Lung (tissue), 16 donors: ENCODE results near the gene NCAPG2. TPM values are rescaled to one million over a fixed set of nuclear protein-coding genes. Genes with fewer than 3 reads are reported as not detected.
A peak's percentile ranks its signal among the peaks of the same experiment; 100 is the strongest.

Experiments
- ATAC-seq: fragments of 200-7000 bp; cut with Tn5 transposase; one replicate; pipeline ENCODE4 v1.9.1; 2020; ENCODE audit warnings: moderate number of reproducible peaks; ENCODE audit not compliant: insufficient read depth, low FRiP score
- DNase-seq, 3 donors: peaks; one replicate each; pipeline ENCODE4 v3.0.0-alpha.2; 2013 to 2017
- H3K27ac ChIP-seq, 2 donors: one replicate each; pipeline ENCODE4 v1.5.1; 2013; ENCODE audit warnings: mild to moderate bottlenecking in 2 of 2, moderate library complexity in 2 of 2, control low read depth in 1 of 2, inconsistent platforms in 1 of 2, low read depth in 1 of 2, low read length in 1 of 2
- H3K27me3 ChIP-seq, 3 donors: one replicate each; pipeline ENCODE4 v1.5.1; 2013; ENCODE audit warnings: low read length in 2 of 3; ENCODE audit not compliant: control insufficient read depth in 3 of 3, insufficient read depth in 3 of 3
- H3K36me3 ChIP-seq, 4 donors: one replicate each; pipeline ENCODE4 v1.5.1; 2013; ENCODE audit warnings: low read length in 4 of 4, mild to moderate bottlenecking in 1 of 4, moderate library complexity in 1 of 4; ENCODE audit not compliant: control insufficient read depth in 4 of 4, insufficient read depth in 4 of 4
- H3K4me1 ChIP-seq, 5 donors: one replicate each; pipeline ENCODE4 v1.5.1; 2013; ENCODE audit warnings: low read length in 5 of 5, mild to moderate bottlenecking in 2 of 5, moderate library complexity in 1 of 5; ENCODE audit not compliant: control insufficient read depth in 5 of 5, insufficient read depth in 5 of 5
- H3K4me3 ChIP-seq: one replicate; pipeline ENCODE4 v1.5.1; 2013; ENCODE audit warnings: mild to moderate bottlenecking, control low read depth, moderate library complexity
- H3K9ac ChIP-seq, 2 donors: one replicate each; pipeline ENCODE4 v1.5.1; 2013; ENCODE audit warnings: low read length in 2 of 2, control low read depth in 1 of 2; ENCODE audit not compliant: insufficient read depth in 1 of 2
- H3K9me3 ChIP-seq, 4 donors: one replicate each; pipeline ENCODE4 v1.5.1; 2013; ENCODE audit warnings: low read length in 3 of 4, mild to moderate bottlenecking in 1 of 4, moderate library complexity in 1 of 4; ENCODE audit not compliant: control insufficient read depth in 4 of 4, insufficient read depth in 3 of 4
- CTCF ChIP-seq: IDR thresholded peaks from 2 replicates; pipeline ENCODE4 v1.5.1; 2012; ENCODE audit warnings: mild to moderate bottlenecking; ENCODE audit errors: control extremely low read depth, extremely low read depth
- WGBS, 2 donors: extraction: QIAGEN DNeasy Blood & Tissue Kit; methylation state at CpG; one replicate each; pipeline ENCODE4 v1.1.7; 2013; 5-methylcytosine and 5-hydroxymethylcytosine counted together
- long read RNA-seq, 5 donors: transcript quantifications; one replicate each; lab custom pipeline, GENCODE V29; 2026
- polyA plus RNA-seq, 2 donors: library from polyadenylated mRNA; stranded (reverse); fragments of 200-250 nt; gene quantifications; one replicate each; pipeline ENCODE4 v1.2.1, GENCODE V29; 2013
- total RNA-seq, 2 donors: library from RNA; depleted of rRNA in 1 of 2; stranded (reverse); fragments of >200 nt in 1 of 2; gene quantifications; one replicate each; pipeline ENCODE4 v1.2.1, GENCODE V29; 2014 to 2021
- donor health status: control.
- donor health status: control.
- donor health status: Bipolar disorder and iron deficiency.
- donor health status: healthy.
- donor health status: DM: yes; HTN: yes; CAD: no.

The NCAPG2 gene
- total RNA-seq (10 to 100 TPM in 1 of 2 donors, 1 to 10 TPM in 1; 9.3 to 13.5 TPM), polyA plus RNA-seq (1 to 10 TPM; 2.1 to 4.4 TPM)
- long read RNA-seq, donor 1, partial matches to known transcripts: 7 of 9 reads
- long read RNA-seq, donor 1, other reads (novel, unspliced or antisense): 0 of 9 reads
- long read RNA-seq, donor 2, partial matches to known transcripts: 0 of 1 reads
- long read RNA-seq, donor 2, other reads (novel, unspliced or antisense): 0 of 1 reads
- long read RNA-seq, donor 3, partial matches to known transcripts: 0 of 2 reads
- long read RNA-seq, donor 3, other reads (novel, unspliced or antisense): 0 of 2 reads
- long read RNA-seq, donor 4, partial matches to known transcripts: 0 of 1 reads
- long read RNA-seq, donor 4, other reads (novel, unspliced or antisense): 0 of 1 reads
- long read RNA-seq, donor 5, transcript NCAPG2-201 (28 exons, 3,930 nt): major isoform, 5 of 5 reads
- long read RNA-seq, donor 5, partial matches to known transcripts: 0 of 5 reads
- long read RNA-seq, donor 5, other reads (novel, unspliced or antisense): 0 of 5 reads

GRCh38 chr7:158704524-158705233 lies at the start of gene NCAPG2:
Gene NCAPG2 (minus strand): TSS chr7:158704804. CDS start chr7:158701899, 2,905 bp downstream.
- H3K27ac ChIP-seq: peak within 1 kb of the TSS; percentile 79 to 92
- DNase-seq: peak; percentile 98 to 99 (median 98)
- 0% methylated on average over 73 to 78 of the region's 78 CpGs for WGBS, 2 donors

GRCh38 chr7:158753900-158754299 lies 49.3 kb upstream of the NCAPG2 start:
- Histone ChIP-seq H3K27me3 (no peaks in the 10 kb centered on the region), H3K36me3 (peaks cover 0 to 25% (median 13%) of the 10 kb centered on the region in 4 donors), H3K27ac (no peak overlapping the region), H3K9me3 (no peaks in the 10 kb centered on the region), H3K4me1 (no peaks in the 10 kb centered on the region), H3K9ac (no peak overlapping the region), H3K4me3 (no peak overlapping the region)
- no peak for DNase-seq
- ATAC-seq: no peak
- TF ChIP-seq CTCF: no peak
- WGBS, 2 donors: 97 to 99% methylated on average over 5 of the region's 5 CpGs

More at GRCh38 chr7:158704524-158705233, at the start of gene NCAPG2:
- Histone ChIP-seq H3K9ac (peak within 1 kb of the TSS; percentile 73 to 76), H3K27me3 (no peaks in the 10 kb centered on the region), H3K36me3 (peaks cover 0 to 4% (median 0%) of the 10 kb centered on the region in 4 donors), H3K4me1 (peaks cover 0 to 26% (median 6%) of the 10 kb centered on the region in 5 donors), H3K9me3 (peaks cover 0 to 4% (median 0%) of the 10 kb centered on the region in 4 donors), H3K4me3 (peak within 1 kb of the TSS; percentile 84)
- no peak for TF ChIP-seq CTCF
- ATAC-seq: peak; percentile 100

GRCh38 chr7:158751751-158752150 lies 47.1 kb upstream of the NCAPG2 start:
- TF ChIP-seq CTCF: no peak
- no peak for DNase-seq
- WGBS, 2 donors: 90 to 94% methylated on average over 3 of the region's 3 CpGs

More at GRCh38 chr7:158751751-158752150, 47.1 kb upstream of the NCAPG2 start:
- Histone ChIP-seq H3K9me3 (no peaks in the 10 kb centered on the region), H3K36me3 (peaks cover 0 to 23% (median 11%) of the 10 kb centered on the region in 4 donors), H3K27me3 (no peaks in the 10 kb centered on the region), H3K9ac (no peak overlapping the region), H3K4me1 (no peaks in the 10 kb centered on the region), H3K27ac (no peak overlapping the region), H3K4me3 (no peak overlapping the region)
- ATAC-seq: no peak
